Lung (tissue), 12 donors: ENCODE data around the gene TTLL1. TPM values are rescaled to one million over a fixed set of nuclear protein-coding genes. Genes with fewer than 3 reads are reported as not detected.

Experiments
- ATAC-seq: fragments of 200-7000 bp; cut with Tn5 transposase; one replicate; pipeline ENCODE4 v1.9.1; 2020; ENCODE audit warnings: moderate number of reproducible peaks; ENCODE audit not compliant: insufficient read depth, low FRiP score
- DNase-seq, 3 donors: peaks; one replicate each; pipeline ENCODE4 v3.0.0-alpha.2; 2013 to 2017
- H3K27ac ChIP-seq, 2 donors: one replicate each; pipeline ENCODE4 v1.5.1; 2013; ENCODE audit warnings: mild to moderate bottlenecking in 2 of 2, moderate library complexity in 2 of 2, control low read depth in 1 of 2, inconsistent platforms in 1 of 2, low read depth in 1 of 2, low read length in 1 of 2
- H3K27me3 ChIP-seq, 3 donors: one replicate each; pipeline ENCODE4 v1.5.1; 2013; ENCODE audit warnings: low read length in 2 of 3; ENCODE audit not compliant: control insufficient read depth in 3 of 3, insufficient read depth in 3 of 3
- H3K36me3 ChIP-seq, 4 donors: one replicate each; pipeline ENCODE4 v1.5.1; 2013; ENCODE audit warnings: low read length in 4 of 4, mild to moderate bottlenecking in 1 of 4, moderate library complexity in 1 of 4; ENCODE audit not compliant: control insufficient read depth in 4 of 4, insufficient read depth in 4 of 4
- H3K4me1 ChIP-seq, 5 donors: one replicate each; pipeline ENCODE4 v1.5.1; 2013; ENCODE audit warnings: low read length in 5 of 5, mild to moderate bottlenecking in 2 of 5, moderate library complexity in 1 of 5; ENCODE audit not compliant: control insufficient read depth in 5 of 5, insufficient read depth in 5 of 5
- H3K4me3 ChIP-seq: one replicate; pipeline ENCODE4 v1.5.1; 2013; ENCODE audit warnings: mild to moderate bottlenecking, control low read depth, moderate library complexity
- H3K9ac ChIP-seq, 2 donors: one replicate each; pipeline ENCODE4 v1.5.1; 2013; ENCODE audit warnings: low read length in 2 of 2, control low read depth in 1 of 2; ENCODE audit not compliant: insufficient read depth in 1 of 2
- H3K9me3 ChIP-seq, 4 donors: one replicate each; pipeline ENCODE4 v1.5.1; 2013; ENCODE audit warnings: low read length in 3 of 4, mild to moderate bottlenecking in 1 of 4, moderate library complexity in 1 of 4; ENCODE audit not compliant: control insufficient read depth in 4 of 4, insufficient read depth in 3 of 4
- WGBS, 2 donors: extraction: QIAGEN DNeasy Blood & Tissue Kit; methylation state at CpG; one replicate each; pipeline ENCODE4 v1.1.7; 2013; 5-methylcytosine and 5-hydroxymethylcytosine counted together
- polyA plus RNA-seq, 2 donors: library from polyadenylated mRNA; stranded (reverse); fragments of 200-250 nt; gene quantifications; one replicate each; pipeline ENCODE4 v1.2.1, GENCODE V29; 2013
- total RNA-seq, 2 donors: library from RNA; depleted of rRNA in 1 of 2; stranded (reverse); fragments of >200 nt in 1 of 2; gene quantifications; one replicate each; pipeline ENCODE4 v1.2.1, GENCODE V29; 2014 to 2021
- TF ChIP-seq, protein P1 (sequence below): IDR thresholded peaks from 2 replicates; pipeline ENCODE4 v1.5.1; 2012; ENCODE audit warnings: mild to moderate bottlenecking; ENCODE audit errors: control extremely low read depth, extremely low read depth
- donor health status: control.
- donor health status: control.
- donor health status: Bipolar disorder and iron deficiency.
- donor health status: healthy.
- donor health status: DM: yes; HTN: yes; CAD: no.

The TTLL1 gene
- total and polyA plus RNA-seq, 4 donors: 3.8 to 8.0 (median 5.6) TPM

DNA sequence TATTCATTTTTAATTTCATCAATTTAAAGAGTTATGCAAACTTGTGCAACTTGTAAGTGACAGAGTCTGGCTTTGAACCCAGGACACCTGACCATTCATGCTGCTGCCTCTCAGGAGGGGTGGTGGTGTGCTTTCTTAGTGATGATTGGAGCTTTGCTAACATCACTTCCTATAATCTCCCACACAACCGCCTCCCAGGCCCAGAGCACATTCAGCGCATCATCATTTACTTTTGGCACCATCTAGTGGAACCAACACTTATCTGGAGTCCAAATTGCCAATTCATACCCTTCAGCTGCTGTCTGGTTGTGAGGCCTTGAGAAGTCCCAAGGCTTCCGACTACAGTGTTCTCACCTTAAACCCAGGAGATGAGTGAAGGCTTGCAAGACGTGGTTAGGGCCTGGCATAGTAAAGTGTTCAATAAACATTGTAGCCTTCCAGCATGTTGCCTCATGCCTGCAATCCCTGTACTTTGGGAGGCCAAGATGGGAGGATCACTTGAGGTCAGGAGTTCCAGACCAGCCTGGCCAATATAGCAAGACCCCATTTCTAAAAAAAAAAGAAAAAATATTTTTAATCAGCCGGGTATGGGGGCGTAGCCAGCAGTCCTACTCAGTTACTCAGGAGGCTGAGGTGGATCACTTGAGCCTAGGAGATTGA lies 1.1 kb upstream of the TTLL1 start:
- TF ChIP-seq, protein P1, sequence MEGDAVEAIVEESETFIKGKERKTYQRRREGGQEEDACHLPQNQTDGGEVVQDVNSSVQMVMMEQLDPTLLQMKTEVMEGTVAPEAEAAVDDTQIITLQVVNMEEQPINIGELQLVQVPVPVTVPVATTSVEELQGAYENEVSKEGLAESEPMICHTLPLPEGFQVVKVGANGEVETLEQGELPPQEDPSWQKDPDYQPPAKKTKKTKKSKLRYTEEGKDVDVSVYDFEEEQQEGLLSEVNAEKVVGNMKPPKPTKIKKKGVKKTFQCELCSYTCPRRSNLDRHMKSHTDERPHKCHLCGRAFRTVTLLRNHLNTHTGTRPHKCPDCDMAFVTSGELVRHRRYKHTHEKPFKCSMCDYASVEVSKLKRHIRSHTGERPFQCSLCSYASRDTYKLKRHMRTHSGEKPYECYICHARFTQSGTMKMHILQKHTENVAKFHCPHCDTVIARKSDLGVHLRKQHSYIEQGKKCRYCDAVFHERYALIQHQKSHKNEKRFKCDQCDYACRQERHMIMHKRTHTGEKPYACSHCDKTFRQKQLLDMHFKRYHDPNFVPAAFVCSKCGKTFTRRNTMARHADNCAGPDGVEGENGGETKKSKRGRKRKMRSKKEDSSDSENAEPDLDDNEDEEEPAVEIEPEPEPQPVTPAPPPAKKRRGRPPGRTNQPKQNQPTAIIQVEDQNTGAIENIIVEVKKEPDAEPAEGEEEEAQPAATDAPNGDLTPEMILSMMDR: no peak
- H3K9me3 ChIP-seq: no peaks in the 10 kb centered on the region
- no peaks in the 10 kb centered on the region for H3K36me3 ChIP-seq
- no peak overlapping the region for H3K9ac ChIP-seq
- no peak overlapping the region for H3K4me3 ChIP-seq
- H3K27me3 ChIP-seq: no peaks in the 10 kb centered on the region
- peaks cover 0 to 6% (median 0%) of the 10 kb centered on the region in 5 donors for H3K4me1 ChIP-seq
- peak overlapping the region in 1 of 2 donors; percentile 16 for H3K27ac ChIP-seq
- WGBS, 2 donors: 52 to 60% methylated on average over 6 of the region's 6 CpGs
- ATAC-seq (peak; percentile 36), DNase-seq (peak; percentile 67 to 85 (median 84))

DNA sequence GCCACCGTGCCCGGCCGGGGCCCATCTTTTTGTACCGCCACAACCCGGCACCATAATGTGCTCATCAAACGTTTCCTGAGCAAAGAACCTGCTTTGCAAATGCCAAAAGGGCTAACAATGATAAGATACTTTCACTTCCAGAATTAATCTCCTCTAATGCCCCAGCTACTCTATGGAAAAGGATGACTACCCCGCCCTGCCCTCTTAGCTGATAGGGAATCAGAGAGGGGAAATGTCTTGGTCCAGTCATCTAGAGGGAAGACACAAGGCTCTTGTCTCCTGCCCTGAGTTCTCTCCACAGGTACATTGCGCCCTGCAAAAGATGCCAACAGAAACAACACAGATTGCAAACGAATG lies 586 bp downstream of the TTLL1 start:
- ATAC-seq (no peak), DNase-seq (no peak)
- TF ChIP-seq, protein P1: no peak
- peak overlapping the region in 1 of 2 donors; percentile 33 for H3K9ac ChIP-seq
- H3K9me3 ChIP-seq: no peaks in the 10 kb centered on the region
- WGBS, 2 donors: 49 to 51% methylated on average over 9 of the region's 9 CpGs
- H3K4me1 ChIP-seq: peaks cover 0 to 6% (median 0%) of the 10 kb centered on the region in 5 donors
- no peaks in the 10 kb centered on the region for H3K36me3 ChIP-seq
- H3K4me3 ChIP-seq: peak overlapping the region; percentile 88
- H3K27ac ChIP-seq: peak overlapping the region; percentile 42 to 59
- H3K27me3 ChIP-seq: no peaks in the 10 kb centered on the region

DNA sequence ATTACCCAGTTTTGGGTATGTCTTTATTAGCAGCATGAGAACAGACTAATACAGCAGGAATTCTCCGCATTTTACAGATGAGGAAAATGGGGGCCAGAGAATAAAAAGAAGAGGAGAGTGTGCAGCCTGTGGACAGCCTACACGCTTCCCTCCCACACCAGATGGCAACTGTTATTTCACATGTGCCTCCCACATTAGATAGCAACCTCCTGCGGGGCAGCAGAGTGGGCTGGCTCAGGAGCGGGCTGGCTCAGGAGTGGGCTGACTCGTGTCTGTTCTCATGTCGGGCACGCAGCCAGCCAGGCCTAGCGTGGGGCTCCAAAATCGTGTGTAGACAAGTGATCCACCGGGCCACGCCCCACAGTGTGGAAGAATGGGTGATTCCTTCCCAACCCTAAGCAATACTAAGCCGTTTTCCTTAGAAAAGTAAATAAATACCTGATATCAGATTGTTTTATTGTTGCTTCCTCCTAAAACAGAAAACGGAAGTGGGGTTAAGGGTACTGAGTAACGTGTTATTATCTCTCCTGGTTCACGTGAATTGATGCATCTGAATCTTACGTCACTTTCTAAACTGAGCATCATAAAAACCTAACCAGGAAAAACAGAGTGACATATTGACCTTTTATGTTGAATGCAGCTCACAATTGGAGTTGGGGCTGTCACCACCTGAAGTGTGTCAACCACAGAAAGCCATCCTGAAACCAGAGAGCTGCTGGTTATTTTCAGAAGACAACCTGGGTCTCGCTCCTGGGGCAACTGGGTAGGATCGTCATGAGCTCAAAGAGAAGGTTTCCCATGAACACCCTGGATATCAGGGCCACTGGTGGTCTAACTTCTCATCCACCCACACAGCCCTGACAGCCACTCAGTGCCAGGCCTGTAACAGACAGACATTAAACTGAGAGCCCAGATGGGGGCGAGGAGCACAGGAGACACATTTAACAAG lies 3.3 kb downstream of the TTLL1 start:
- Histone ChIP-seq H3K9ac (no peak overlapping the region), H3K27ac (peak overlapping the region; percentile 2 to 17), H3K4me1 (peaks cover 0 to 6% (median 0%) of the 10 kb centered on the region in 5 donors), H3K4me3 (no peak overlapping the region), H3K9me3 (no peaks in the 10 kb centered on the region), H3K36me3 (no peaks in the 10 kb centered on the region), H3K27me3 (no peaks in the 10 kb centered on the region)
- TF ChIP-seq, protein P1: no peak
- DNase-seq: no peak
- WGBS, 2 donors: 80 to 88% methylated on average over 19 of the region's 19 CpGs
- no peak for ATAC-seq
